GM21576 (cell line): ENCODE data around the gene TMEM25.
"Not testable (repeated sequence)": the region's sequence is repeated elsewhere in the genome, so short reads cannot be mapped to it uniquely, and the experiment has no call there.

Experiments
- ATAC-seq: cut with Tn5 transposase; IDR thresholded peaks from one replicate; pipeline ENCODE4 v1.9.1; 2021; ENCODE audit warnings: mild to moderate bottlenecking, moderate library complexity; ENCODE audit not compliant: unreplicated experiment

Gene TMEM25

GRCh38 chr11:118530683-118531596, at the start of gene TMEM25:
Gene TMEM25, plus strand, starts transcription at chr11:118531192. Its CDS starts 610 bp downstream, at chr11:118531802.
- ATAC-seq: peak; percentile 56

DNA sequence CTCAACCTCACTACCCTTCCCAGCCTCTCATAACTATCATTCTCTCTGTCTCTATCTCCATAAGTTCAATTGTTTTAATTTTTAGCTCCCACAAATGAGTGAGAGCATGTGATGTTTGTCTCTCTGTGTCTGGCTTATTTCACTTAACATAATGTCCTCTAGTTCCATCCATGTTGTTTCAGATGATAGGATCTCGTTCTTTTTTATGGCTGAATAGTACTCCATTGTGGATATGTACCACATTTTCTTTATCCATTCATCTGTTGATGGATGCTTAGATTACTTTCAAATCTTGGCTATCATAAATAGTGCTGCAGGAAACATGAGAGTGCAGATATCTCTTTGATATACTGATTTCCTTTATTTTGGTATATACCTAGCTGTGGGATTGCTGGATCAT, 49.8 kb upstream of the TMEM25 start:
- not testable (repeated sequence) for ATAC-seq

DNA sequence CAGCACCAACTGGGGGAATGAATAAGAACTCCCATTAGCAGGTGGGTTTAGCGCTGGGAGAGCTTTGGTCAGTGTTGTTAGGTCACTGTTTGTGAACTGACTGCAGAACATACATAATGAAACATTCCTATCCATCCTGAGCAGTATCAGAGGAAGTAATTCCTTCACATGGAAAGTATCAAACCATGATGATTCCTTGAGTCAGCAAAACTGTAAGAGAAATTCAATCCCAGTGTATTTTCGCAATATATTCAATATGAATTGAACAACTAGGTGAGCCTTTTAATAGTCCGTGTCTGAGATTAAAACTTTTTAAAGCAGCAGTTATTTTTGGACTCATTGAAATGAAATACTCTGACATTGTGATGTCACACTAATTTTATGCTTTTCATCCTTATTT, 46.6 kb upstream of the TMEM25 start:
- no peak for ATAC-seq

DNA sequence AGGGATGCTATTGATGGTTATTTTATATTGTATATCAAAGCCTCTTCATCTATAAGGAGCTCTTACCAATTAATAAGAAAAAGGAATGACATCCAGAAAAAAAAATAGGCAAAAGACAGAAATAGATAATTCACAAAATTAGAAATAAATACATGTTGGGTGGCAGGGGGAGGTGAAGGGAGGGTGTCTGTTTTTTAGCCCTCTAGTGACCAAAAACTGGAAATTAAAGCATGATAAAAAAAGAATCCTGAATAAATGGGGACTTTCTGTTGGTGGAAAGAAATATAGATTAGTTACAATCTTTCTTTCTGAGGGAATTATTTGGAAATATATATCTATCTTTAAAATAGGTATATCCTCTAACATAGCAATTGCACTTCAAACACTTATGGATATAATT, 45.7 kb upstream of the TMEM25 start:
- no peak for ATAC-seq

GRCh38 chr11:118488480-118489109, 42.4 kb upstream of the TMEM25 start:
- no peak for ATAC-seq

DNA sequence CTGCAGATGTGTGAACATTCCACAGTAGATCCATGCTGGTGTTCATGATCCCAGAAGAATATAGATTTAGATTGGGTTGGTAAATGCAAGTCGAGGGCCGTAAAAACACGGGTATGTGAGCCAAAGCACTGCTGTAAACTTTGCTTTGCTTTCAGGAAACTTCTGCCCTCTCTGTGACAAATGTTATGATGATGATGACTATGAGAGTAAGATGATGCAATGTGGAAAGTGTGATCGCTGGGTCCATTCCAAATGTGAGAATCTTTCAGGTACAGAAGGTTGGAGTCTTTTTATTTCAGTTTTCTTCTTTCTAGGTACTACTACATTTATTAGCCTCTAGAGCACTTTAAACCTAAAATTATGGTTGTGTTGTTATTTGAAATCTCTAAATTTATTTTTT, 40.0 kb upstream of the TMEM25 start:
- no peak for ATAC-seq

GRCh38 chr11:118497831-118498230, 33.2 kb upstream of the TMEM25 start:
- ATAC-seq: no peak

GRCh38 chr11:118503216-118503615, 27.8 kb upstream of the TMEM25 start:
- no peak for ATAC-seq

DNA sequence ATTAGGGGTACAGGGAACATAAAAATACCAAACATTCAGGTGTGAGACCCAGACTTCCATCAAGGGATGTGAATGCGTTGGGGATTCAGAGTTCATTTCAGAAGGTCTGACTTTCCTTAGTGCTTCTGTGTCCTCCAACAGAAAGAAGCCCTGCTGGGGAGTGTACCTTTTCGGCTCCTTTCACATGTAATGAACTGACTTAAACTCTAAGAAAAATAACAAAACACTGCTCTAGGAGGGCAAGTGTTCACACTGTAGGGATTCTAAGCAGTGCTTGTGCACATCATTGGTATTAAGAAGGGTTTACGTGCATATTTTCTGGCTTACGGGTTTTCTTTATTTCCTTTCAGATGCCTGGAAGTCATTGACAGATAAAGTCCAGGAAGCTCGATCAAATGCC, 19.4 kb upstream of the TMEM25 start:
- no peak for ATAC-seq

GRCh38 chr11:118514103-118514502, 16.9 kb upstream of the TMEM25 start:
- no peak for ATAC-seq

DNA sequence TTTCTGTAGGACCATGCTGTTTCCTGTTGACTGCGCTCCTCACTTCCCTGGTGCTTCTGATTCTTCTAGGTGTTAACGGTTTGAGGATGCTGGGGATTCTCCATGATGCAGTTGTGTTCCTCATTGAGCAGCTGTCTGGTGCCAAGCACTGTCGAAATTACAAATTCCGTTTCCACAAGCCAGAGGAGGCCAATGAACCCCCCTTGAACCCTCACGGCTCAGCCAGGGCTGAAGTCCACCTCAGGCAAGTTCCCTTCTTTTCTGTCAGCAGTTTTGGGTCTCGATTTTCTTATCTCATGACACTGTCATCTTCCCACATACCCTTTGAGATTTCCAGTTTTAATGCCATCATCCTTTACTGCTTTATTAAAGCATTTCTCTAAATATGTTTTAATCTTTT, 11.4 kb upstream of the TMEM25 start:
- ATAC-seq: no peak

GRCh38 chr11:118521892-118522311, 9.1 kb upstream of the TMEM25 start:
- no peak for ATAC-seq

DNA sequence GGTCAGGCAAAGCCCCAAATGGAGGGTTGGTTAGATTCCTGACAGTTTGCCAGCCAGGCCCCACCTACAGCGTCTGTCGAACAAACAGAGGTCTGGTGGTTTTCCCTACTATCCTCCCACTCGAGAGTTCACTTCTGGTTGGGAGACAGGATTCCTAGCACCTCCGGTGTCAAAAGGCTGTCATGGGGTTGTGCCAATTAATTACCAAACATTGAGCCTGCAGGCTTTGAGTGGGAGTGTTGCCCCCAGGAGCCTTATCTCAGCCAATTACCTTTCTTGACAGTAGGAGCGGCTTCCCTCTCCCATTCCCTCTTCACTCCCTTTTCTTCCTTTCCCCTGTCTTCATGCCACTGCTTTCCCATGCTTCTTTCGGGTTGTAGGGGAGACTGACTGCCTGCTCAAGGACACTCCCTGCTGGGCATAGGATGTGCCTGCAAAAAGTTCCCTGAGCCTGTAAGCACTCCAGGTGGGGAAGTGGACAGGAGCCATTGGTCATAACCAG, 8.4 kb upstream of the TMEM25 start:
- ATAC-seq: no peak

DNA sequence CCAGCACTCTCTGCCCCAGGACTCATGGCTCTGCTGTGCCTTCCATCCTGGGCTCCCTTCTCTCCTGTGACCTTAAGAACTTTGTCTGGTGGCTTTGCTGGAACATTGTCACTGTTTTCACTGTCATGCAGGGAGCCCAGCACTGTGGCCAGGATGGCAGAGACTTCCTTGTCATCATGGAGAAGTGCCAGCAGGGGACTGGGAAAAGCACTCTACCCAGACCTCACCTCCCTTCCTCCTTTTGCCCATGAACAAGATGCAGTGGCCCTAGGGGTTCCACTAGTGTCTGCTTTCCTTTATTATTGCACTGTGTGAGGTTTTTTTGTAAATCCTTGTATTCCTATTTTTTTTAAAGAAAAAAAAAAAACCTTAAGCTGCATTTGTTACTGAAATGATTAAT, 6.6 kb upstream of the TMEM25 start:
- no peak for ATAC-seq

GRCh38 chr11:118524757-118525470, 6.1 kb upstream of the TMEM25 start:
- no peak for ATAC-seq

DNA sequence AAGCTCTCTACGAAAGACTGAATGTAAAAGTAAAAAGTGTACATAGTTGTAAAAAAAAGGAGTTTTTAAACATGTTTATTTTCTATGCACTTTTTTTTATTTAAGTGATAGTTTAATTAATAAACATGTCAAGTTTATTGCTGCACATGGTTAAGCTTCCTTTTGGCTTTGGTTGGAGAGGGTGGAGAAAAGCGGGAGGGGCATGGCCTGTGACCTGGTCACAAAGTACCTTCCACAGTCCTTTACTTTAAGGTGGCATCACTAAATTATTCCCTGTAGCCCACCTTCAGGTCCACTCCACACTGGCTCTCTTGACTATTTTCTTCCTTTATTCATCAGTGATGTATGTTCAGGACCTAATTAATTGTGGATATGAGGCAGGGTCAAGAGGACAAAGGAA, 4.3 kb upstream of the TMEM25 start:
- no peak for ATAC-seq

GRCh38 chr11:118527109-118527508, 3.9 kb upstream of the TMEM25 start, which contains the start of gene TTC36:
Gene TTC36, plus strand, starts transcription at chr11:118527474. Its CDS starts 21 bp downstream, at chr11:118527495.
- no peak for ATAC-seq

GRCh38 chr11:118528511-118528910, 2.5 kb upstream of the TMEM25 start:
- ATAC-seq: no peak

DNA sequence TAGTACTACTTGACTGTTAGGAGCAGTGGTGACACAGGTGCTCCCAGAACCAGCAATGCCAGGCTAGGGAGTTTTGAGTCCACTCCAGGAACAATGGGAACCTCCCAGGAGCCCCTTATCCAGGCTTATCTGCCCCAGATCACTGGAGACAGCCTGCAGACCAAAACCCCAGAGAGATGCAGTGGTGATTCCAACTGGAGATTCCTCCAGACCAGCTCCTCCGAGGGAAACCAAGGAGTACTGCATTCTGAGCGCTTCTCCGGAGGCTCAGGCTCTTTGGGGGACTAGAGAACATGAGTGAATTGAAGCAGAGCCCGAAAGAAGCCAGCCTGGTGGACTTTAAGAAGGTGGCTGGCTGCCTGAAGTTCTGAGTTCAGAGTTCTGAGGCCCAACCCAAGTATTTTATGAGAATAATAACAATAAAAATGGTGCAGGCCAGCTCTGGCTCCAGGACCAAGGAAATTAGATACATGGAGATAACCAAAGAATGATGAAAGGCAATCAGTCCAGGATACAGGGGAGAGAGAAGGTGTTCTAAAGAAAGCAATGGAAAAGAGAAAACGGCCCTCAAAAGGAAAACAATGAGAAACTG, 1.3 kb upstream of the TMEM25 start:
- ATAC-seq: no peak

GRCh38 chr11:118530180-118530682, 761 bp upstream of the TMEM25 start:
- no peak for ATAC-seq

DNA sequence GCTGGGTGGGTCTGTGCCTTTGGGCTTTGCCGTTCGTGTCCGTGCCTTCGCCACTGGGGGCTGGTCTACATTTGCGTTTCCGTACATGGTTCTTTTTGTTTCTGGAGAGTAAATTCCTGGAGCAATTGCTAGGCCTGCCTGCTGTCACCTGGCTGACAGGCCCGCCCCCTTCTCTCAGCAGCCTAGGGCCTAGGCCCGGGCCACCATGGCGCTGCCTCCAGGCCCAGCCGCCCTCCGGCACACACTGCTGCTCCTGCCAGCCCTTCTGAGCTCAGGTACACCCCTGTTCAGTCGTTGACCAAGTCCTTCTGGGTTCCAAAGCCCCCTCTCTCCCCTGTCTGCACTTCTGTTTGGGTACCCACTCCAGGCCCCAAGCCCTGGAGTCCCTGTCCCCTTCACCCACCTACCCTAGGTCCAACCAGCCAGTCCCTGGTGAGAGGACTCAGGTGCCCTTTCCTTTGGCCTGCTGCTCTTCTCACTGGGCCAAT, 649 bp downstream of the TMEM25 start:
- ATAC-seq: no peak
